Measurements from ENCODE around the gene KCNA1. TPM values are rescaled to one million over a fixed set of nuclear protein-coding genes. Genes with fewer than 3 reads are reported as not detected.

Gene KCNA1
- 0.33 TPM in 1 of 2 replicates, not detected in the other for total RNA-seq

DNA sequence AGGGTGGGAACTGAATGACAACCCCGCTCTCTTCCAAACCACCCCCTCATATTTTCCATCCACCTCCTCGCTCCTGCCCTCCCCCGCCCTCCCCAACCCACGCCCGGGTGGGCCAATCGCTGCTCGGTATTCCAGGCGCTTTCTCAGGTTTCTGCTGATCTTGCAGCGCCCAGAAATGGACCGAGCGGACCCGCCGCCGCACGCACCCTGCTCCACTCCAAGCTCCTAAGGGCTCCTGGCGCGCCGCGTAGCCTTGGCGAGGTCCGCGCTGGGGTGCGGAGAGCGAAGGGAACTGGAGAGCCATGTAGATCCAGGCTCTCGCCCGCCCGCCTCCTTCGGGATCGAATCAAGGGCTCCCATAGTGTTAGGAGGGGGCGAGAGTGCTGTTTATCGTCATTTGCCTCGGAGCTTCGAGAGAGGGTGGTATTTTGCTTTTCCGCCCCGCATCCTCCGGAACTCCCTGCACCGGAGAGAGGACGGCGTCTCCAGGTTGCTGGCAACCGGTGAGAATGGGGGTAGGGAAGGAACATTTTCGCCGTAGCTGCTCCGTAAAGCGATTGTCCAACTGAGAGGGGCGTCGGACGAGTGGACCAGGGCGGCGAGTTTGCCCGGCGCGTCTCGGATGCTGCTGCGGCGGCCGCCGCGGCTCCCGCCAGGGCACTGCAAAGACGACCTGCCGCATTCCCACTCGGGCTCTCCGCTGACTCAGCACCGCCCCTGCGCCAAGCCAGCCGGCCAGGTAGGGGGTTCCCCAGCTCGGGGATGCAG lies at the start of gene KCNA1:
KCNA1 (plus strand) TSS at position 172 of the 768 bp plus-strand sequence. CDS start 1,474 bp downstream, outside the sequence.

Other genes starting within 250 kb of the KCNA1 start
- not detected in 2 replicates for gene GALNT8, start 189.5 kb upstream of the KCNA1 start, total RNA-seq
- under 0.01 and 0.38 TPM in 2 replicates for gene KCNA5, start 134.0 kb downstream of the KCNA1 start, total RNA-seq

Measured in mesangial cell (primary cell).